Measurements from ENCODE around the gene ATXN1. TPM values are rescaled to one million over a fixed set of nuclear protein-coding genes. Genes with fewer than 3 reads are reported as not detected.

The ATXN1 gene
- total RNA-seq, 4 donors from 2014 or later: 42.4 to 74.9 (median 52.1) TPM

DNA sequence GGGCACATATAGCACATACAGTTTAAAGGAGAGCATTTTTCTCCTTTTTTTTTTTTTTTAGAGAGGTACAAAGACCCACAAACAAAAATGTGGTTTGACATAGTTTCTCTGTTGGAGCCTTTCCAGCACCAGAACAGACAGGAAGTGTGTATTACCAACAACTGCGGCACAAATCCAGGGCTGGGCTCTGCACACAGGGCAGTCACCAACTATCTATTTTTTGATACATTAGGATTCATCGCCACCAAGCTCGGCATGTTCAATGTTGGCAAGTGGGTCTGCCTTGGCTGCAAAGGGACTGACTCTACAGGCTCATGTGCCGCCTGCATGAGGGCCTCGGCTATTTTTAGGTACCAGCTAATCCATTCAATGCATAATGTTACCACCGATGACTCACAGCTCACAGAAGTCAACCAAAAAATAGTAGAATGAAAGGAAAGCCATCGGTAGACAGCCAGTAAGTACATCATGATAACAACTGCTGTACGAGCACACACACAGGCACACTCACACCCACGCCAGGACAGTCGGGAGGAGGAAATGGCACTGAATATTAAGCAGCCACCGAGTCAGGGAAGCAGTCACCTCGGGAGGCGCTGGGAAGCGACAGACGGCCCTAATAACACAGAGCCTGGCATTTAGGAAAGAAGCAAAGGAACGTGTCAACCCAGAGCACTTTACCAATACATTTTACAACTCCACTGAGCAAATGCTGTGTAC, 441.3 kb downstream of the ATXN1 start:
- TF ChIP-seq POLR2AphosphoS5 (IDR thresholded peaks at IDR 0.05) (peak; percentile 60 to 81), EP300 (IDR thresholded peaks at IDR 0.05) (no peak), POLR2A (IDR thresholded peaks at IDR 0.05; ENCODE audit: low read depth) (no peak)
- TF ChIP-seq, protein P1, sequence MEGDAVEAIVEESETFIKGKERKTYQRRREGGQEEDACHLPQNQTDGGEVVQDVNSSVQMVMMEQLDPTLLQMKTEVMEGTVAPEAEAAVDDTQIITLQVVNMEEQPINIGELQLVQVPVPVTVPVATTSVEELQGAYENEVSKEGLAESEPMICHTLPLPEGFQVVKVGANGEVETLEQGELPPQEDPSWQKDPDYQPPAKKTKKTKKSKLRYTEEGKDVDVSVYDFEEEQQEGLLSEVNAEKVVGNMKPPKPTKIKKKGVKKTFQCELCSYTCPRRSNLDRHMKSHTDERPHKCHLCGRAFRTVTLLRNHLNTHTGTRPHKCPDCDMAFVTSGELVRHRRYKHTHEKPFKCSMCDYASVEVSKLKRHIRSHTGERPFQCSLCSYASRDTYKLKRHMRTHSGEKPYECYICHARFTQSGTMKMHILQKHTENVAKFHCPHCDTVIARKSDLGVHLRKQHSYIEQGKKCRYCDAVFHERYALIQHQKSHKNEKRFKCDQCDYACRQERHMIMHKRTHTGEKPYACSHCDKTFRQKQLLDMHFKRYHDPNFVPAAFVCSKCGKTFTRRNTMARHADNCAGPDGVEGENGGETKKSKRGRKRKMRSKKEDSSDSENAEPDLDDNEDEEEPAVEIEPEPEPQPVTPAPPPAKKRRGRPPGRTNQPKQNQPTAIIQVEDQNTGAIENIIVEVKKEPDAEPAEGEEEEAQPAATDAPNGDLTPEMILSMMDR (IDR thresholded peaks at IDR 0.05): no peak
- peak overlapping the region; percentile 19 to 37 (median 30) for H3K4me3 ChIP-seq
- no peaks in the 10 kb centered on the region for H3K27me3 ChIP-seq
- intact Hi-C loops (cut with DNase I): loop anchor here (2.0 kb wide), 1 partner anchor 75 kb away; no protein-coding TSS in a partner anchor
- peak overlapping the region; percentile 69 to 85 (median 81) for H3K27ac ChIP-seq (replicated peaks in 1 of 4)
- H3K4me1 ChIP-seq: peaks cover 63 to 78% (median 74%) of the 10 kb centered on the region in 4 donors
- DNase-seq (ENCODE audit: extremely low spot score): no peak
- WGBS: 14% methylated on average over 16 of the region's 16 CpGs
- H3K9me3 ChIP-seq: no peaks in the 10 kb centered on the region
- H3K36me3 ChIP-seq: no peaks in the 10 kb centered on the region

DNA sequence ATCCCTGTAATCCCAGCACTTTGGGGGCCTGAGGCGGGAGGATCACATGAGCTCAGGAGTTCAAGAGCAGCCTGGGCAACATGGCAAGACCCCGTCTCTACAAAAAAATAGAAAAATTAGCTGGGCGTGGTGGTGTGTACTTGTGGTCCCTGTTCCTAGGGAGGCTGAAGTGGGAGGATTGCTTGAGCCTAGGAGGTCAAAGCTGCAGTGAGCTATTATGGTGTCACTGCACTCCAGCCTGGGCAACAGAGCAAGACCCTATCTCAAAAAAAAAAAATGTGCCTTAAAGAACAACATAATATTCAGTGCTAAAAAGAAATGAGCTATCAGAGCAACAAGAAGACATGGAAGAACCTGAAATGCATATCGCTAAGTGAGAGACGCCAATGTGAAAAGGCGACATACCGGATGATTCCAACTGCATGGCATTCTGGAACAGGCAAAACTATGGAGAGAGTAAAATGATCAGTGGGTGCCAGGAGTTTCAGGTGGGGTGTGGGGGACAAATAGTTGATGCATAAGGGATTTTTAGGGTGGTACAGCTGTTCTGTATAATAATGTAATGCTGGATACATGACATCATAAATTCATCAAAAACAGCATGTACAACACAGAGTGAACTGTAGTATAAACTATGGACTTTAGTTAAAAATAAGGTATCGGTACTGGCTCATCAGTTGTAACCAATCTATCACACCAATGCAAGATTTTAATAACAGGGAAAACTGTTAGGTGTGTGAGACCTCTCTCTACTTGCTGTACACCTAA, 442.1 kb downstream of the ATXN1 start:
- no peaks in the 10 kb centered on the region for H3K27me3 ChIP-seq
- peak overlapping the region; percentile 69 to 85 (median 81) for H3K27ac ChIP-seq (replicated peaks in 1 of 4)
- H3K4me3 ChIP-seq: no peak overlapping the region
- H3K36me3 ChIP-seq: no peaks in the 10 kb centered on the region
- no peak for DNase-seq (ENCODE audit: extremely low spot score)
- H3K4me1 ChIP-seq: peaks cover 63 to 70% (median 69%) of the 10 kb centered on the region in 4 donors
- no peaks in the 10 kb centered on the region for H3K9me3 ChIP-seq
- WGBS: 93% methylated on average over 8 of the region's 8 CpGs
- intact Hi-C loops (cut with DNase I): no loop called here
- no peak for TF ChIP-seq EP300 (IDR thresholded peaks at IDR 0.05)
- TF ChIP-seq, protein P1 (IDR thresholded peaks at IDR 0.05): no peak
- TF ChIP-seq POLR2A (IDR thresholded peaks at IDR 0.05; ENCODE audit: low read depth): no peak

DNA sequence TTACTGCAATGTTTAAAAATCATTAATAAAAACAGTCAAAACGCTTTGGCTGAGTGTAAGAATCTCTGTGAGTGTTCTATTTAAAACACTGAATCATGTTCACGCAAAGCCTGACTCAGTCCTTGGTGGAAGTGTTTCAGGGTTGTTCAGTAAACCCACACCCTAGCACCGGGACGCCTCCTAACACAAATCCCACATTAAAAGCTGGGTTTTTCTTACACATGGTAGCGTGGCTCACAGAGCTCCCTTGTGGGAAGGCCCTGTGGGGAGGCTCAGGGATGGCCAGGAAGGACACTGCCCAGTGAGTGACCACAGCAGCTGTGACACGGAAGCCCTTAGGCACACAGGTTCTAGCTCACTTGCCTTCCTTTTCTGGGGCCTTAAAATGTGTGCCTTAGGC, 442.7 kb downstream of the ATXN1 start:
- TF ChIP-seq POLR2AphosphoS5 (IDR thresholded peaks at IDR 0.05) (peak in 1 of 2 donors; percentile 30), EP300 (IDR thresholded peaks at IDR 0.05) (no peak)
- TF ChIP-seq, protein P1 (IDR thresholded peaks at IDR 0.05): no peak
- H3K27me3 ChIP-seq: no peaks in the 10 kb centered on the region
- H3K4me1 ChIP-seq: peaks cover 62 to 64% (median 63%) of the 10 kb centered on the region in 4 donors
- peak overlapping the region; percentile 57 to 85 (median 81) for H3K27ac ChIP-seq (replicated peaks in 1 of 4)
- H3K36me3 ChIP-seq: no peaks in the 10 kb centered on the region
- WGBS: 50% methylated on average over 6 of the region's 6 CpGs
- H3K4me3 ChIP-seq: no peak overlapping the region
- intact Hi-C loops (cut with DNase I): no loop called here
- no peaks in the 10 kb centered on the region for H3K9me3 ChIP-seq
- DNase-seq (ENCODE audit: extremely low spot score): no peak

DNA sequence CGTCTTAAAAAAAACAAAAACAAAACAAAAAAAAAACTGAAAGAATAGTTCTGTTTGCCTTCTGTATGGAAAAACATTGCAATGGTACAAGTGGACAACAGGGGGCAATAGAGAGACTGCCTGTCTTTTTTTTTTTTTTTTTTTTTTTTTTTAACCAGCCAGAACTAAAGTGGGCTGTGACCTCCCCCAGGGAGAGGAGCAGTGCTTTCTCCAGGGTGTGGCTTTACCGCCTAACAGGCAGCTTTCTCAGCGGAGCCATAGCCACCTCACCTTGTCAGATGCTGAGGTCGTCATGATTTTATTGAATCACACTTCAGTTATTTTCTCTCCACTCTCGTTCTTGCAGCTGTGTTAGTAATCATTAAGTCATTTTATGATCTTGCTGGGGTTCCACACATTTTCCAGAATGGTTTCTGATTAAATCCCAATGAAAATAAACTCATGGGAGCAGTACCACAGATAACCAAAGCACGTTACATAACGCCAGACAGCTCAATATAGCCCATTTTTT, 444.5 kb downstream of the ATXN1 start:
- no peak for DNase-seq (ENCODE audit: extremely low spot score)
- H3K27me3 ChIP-seq: no peaks in the 10 kb centered on the region
- intact Hi-C loops (cut with DNase I): no loop called here
- peaks cover 45 to 49% (median 46%) of the 10 kb centered on the region in 4 donors for H3K4me1 ChIP-seq
- no peaks in the 10 kb centered on the region for H3K9me3 ChIP-seq
- no peak overlapping the region for H3K4me3 ChIP-seq
- TF ChIP-seq POLR2AphosphoS5 (IDR thresholded peaks at IDR 0.05): no peak
- TF ChIP-seq, protein P1 (IDR thresholded peaks at IDR 0.05): peak; percentile 53 to 74 (median 66)
- H3K27ac ChIP-seq (replicated peaks in 1 of 4): no peak overlapping the region
- WGBS: 67% methylated on average over 7 of the region's 7 CpGs
- no peaks in the 10 kb centered on the region for H3K36me3 ChIP-seq
